Naive thymus-derived CD4-positive, alpha-beta T cell (primary cell): Measurements from ENCODE around the gene PLEKHA8. TPM values are rescaled to one million over a fixed set of nuclear protein-coding genes. Genes with fewer than 3 reads are reported as not detected.

Source experiments
- ATAC-seq: fragments of 150-1000 bp; cut with Tn5 transposase; 2 replicates; pipeline ENCODE4 v1.10.0; 2021; ENCODE audit warnings: mild to moderate bottlenecking, moderate library complexity
- CTCF ChIA-PET: fragments of 350-600 bp; sonication (Branson Sonifier 250); formaldehyde crosslinking; loops from one replicate; lab custom pipeline; 2021; ENCODE audit warnings: antibody characterized with exemption; lab: Charles Lee
- POLR2A ChIA-PET: fragments of 350-600 bp; sonication (Branson Sonifier 250); formaldehyde crosslinking; loops from one replicate; lab custom pipeline; 2021; ENCODE audit warnings: antibody characterized with exemption, inconsistent platforms; lab: Charles Lee
- DNase-seq, 9 donors: peaks; one replicate each; pipeline versions ENCODE4 v3.0.0 to v3.0.0-alpha.2; 2020 to 2022; ENCODE audit warnings: mixed read lengths in 1 of 9
- H3K27ac ChIP-seq: one replicate; pipeline ENCODE4 v1.7.0; 2013; ENCODE audit warnings: mild to moderate bottlenecking, low read depth, low read length, moderate library complexity
- H3K27me3 ChIP-seq, 2 donors: one replicate each; pipeline ENCODE4 v1.7.0; 2013; ENCODE audit warnings: low read length in 2 of 2, mild to moderate bottlenecking in 2 of 2, moderate library complexity in 2 of 2; ENCODE audit not compliant: control insufficient read depth in 2 of 2, insufficient read depth in 2 of 2
- H3K36me3 ChIP-seq, 3 experiments: 1 replicate in 2 of 3; 2 replicates in 1 of 3; pipeline ENCODE4 v1.7.0; 2013; ENCODE audit warnings: low read length in 3 of 3, mild to moderate bottlenecking in 3 of 3, moderate library complexity in 1 of 3; ENCODE audit not compliant: insufficient read depth in 3 of 3, control insufficient read depth in 2 of 3
- H3K4me1 ChIP-seq, 2 donors: one replicate each; pipeline ENCODE4 v1.7.0; 2013; ENCODE audit warnings: low read length in 2 of 2, mild to moderate bottlenecking in 2 of 2, moderate library complexity in 1 of 2; ENCODE audit not compliant: control insufficient read depth in 2 of 2, insufficient read depth in 2 of 2
- H3K4me3 ChIP-seq: 2 replicates; pipeline ENCODE4 v1.7.0; 2013; ENCODE audit warnings: mild to moderate bottlenecking, low read length
- H3K9me3 ChIP-seq, 3 experiments: 1 replicate in 2 of 3; 2 replicates in 1 of 3; pipeline ENCODE4 v1.7.0; 2013; ENCODE audit warnings: low read length in 3 of 3; ENCODE audit not compliant: control insufficient read depth in 2 of 3
- H3K27ac Mint-ChIP-seq, 9 donors: one replicate each; pipeline ENCODE4 v1.8.0; 2020 to 2022; ENCODE audit warnings: mixed read lengths in 9 of 9, mild to moderate bottlenecking in 8 of 9, moderate library complexity in 5 of 9, inconsistent platforms in 2 of 9
- H3K27me3 Mint-ChIP-seq, 5 donors: one replicate each; pipeline ENCODE4 v1.8.0; 2021 to 2022; ENCODE audit warnings: mixed read lengths in 5 of 5, mild to moderate bottlenecking in 1 of 5
- H3K36me3 Mint-ChIP-seq, 5 donors: one replicate each; pipeline ENCODE4 v1.8.0; 2020 to 2022; ENCODE audit warnings: mixed read lengths in 5 of 5, mild to moderate bottlenecking in 3 of 5, inconsistent platforms in 1 of 5
- H3K4me1 Mint-ChIP-seq, 7 donors: one replicate each; pipeline ENCODE4 v1.8.0; 2020 to 2022; ENCODE audit warnings: mixed read lengths in 7 of 7, mild to moderate bottlenecking in 3 of 7, inconsistent platforms in 1 of 7
- H3K4me3 Mint-ChIP-seq, 10 donors: one replicate each; pipeline ENCODE4 v1.8.0; 2020 to 2022; ENCODE audit warnings: mild to moderate bottlenecking in 10 of 10, mixed read lengths in 10 of 10, moderate library complexity in 6 of 10, inconsistent platforms in 2 of 10
- H3K9me3 Mint-ChIP-seq, 11 donors: one replicate each; pipeline ENCODE4 v1.8.0; 2020 to 2022; ENCODE audit warnings: mixed read lengths in 11 of 11, mild to moderate bottlenecking in 4 of 11, inconsistent platforms in 1 of 11, moderate library complexity in 1 of 11
- intact Hi-C, 2 donors: fragments of 100-400 bp; cut with micrococcal nuclease; formaldehyde crosslinking; loops; one replicate each; pipeline ENCODE4 v1.15.1; 2023
- polyA plus RNA-seq, 2 donors: library from polyadenylated mRNA; unstranded; fragments of 300-500 nt; fragmentation: Illumina TruSeq; gene quantifications; one replicate each; pipeline ENCODE4 v1.2.3, GENCODE V29; 2021
- total RNA-seq, 6 experiments: library from RNA in 5 of 6; stranded (reverse) in 5 of 6; gene quantifications; 1 replicate in 5 of 6; 2 replicates in 1 of 6; pipeline ENCODE4 v1.2.3 and lab custom pipeline; 2021 to 2026

PLEKHA8 gene
- total and polyA plus RNA-seq, 7 experiments from 2014 or later: 3.3 to 14.1 (median 8.4) TPM

- no peak for ATAC-seq
- Histone ChIP-seq H3K36me3 (no peaks in the 10 kb centered on the region), H3K27ac (no peak overlapping the region), H3K4me3 (no peak overlapping the region), H3K27me3 (no peaks in the 10 kb centered on the region), H3K9me3 (no peaks in the 10 kb centered on the region), H3K4me1 (peaks cover 10 to 17% of the 10 kb centered on the region in 2 donors)
- peaks cover 0 to 5% (median 0%) of the 10 kb centered on the region in 5 donors for H3K27me3 Mint-ChIP-seq
- H3K4me1 Mint-ChIP-seq: peaks cover 18 to 34% (median 27%) of the 10 kb centered on the region in 7 donors
- H3K36me3 Mint-ChIP-seq: peaks cover 0 to 4% (median 0%) of the 10 kb centered on the region in 5 donors
- intact Hi-C loops: loop anchor here (2.0 kb wide), 2 partner anchors 247 to 399 kb away; no protein-coding TSS in a partner anchor
- POLR2A ChIA-PET: no interaction called here
- no peak for DNase-seq
- H3K4me3 Mint-ChIP-seq: no peak overlapping the region
- no peak overlapping the region for H3K27ac Mint-ChIP-seq
- CTCF ChIA-PET: no interaction called here
- H3K9me3 Mint-ChIP-seq: no peaks in the 10 kb centered on the region
Observed at GRCh38 chr7:30165590-30165989, 137.4 kb downstream of the PLEKHA8 start.

DNA sequence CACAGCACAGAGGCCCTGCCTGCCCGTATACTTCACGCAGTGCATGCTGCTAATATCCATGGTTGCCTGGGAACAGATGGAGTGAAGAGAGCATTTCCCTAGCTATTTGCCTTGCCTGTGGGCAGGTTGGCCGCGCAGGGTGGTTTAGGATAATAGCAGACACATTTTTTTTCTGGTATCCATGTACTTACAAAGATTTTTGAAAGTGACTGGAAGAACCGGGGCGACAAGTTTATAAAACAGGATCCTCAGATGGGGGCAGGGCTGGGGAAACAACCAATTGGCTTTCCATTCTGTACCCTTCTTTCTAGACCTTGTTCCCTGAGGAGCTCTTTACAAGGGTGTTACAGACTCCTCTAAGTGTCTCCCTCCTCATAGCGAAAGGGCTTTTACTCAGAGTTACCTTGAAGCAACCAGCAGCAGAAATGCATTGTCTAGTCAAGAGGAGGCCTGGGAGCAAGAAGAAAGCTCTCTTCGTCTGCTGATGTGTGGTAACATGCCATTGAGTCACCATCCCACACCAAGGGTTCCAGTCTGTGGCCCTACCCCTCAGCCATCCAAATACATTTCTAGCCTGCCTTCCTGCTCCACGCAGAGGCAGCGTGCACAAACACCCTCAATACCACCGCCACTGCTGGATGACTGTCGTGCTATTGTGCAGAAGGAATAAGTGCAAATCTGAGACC lies 138.1 kb downstream of the PLEKHA8 start:
- Histone ChIP-seq H3K36me3 (no peaks in the 10 kb centered on the region), H3K9me3 (no peaks in the 10 kb centered on the region), H3K4me3 (no peak overlapping the region), H3K27me3 (no peaks in the 10 kb centered on the region), H3K4me1 (peaks cover 10 to 17% of the 10 kb centered on the region in 2 donors), H3K27ac (no peak overlapping the region)
- no peaks in the 10 kb centered on the region for H3K9me3 Mint-ChIP-seq
- peaks cover 18 to 28% (median 27%) of the 10 kb centered on the region in 7 donors for H3K4me1 Mint-ChIP-seq
- intact Hi-C loops: no loop called here
- ATAC-seq: no peak
- peaks cover 0 to 4% (median 0%) of the 10 kb centered on the region in 5 donors for H3K36me3 Mint-ChIP-seq
- peaks cover 0 to 7% (median 0%) of the 10 kb centered on the region in 5 donors for H3K27me3 Mint-ChIP-seq
- no peak for DNase-seq
- ChIA-PET POLR2A (no interaction called here), CTCF (no interaction called here)
- no peak overlapping the region for H3K27ac Mint-ChIP-seq
- no peak overlapping the region for H3K4me3 Mint-ChIP-seq

DNA sequence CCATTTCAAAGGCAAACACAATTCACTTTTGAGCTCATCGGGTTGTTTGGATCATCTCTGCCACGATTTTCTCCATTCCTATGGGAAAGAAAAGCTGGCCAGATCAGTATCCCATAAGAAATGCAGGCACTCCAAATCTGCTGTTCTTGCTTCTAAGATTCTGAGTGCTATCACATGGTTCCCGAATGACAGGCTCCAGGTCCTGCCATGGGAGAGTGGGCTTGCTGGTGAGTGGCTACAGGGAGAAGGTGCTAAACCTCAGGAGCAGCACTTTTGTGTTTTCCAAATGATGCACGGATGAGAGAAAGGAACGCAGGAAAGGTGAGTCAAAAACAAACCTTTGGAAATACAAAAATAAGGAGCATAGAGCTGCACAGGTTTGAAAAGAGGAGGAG lies 138.6 kb downstream of the PLEKHA8 start:
- Histone ChIP-seq H3K36me3 (no peaks in the 10 kb centered on the region), H3K4me3 (no peak overlapping the region), H3K27me3 (no peaks in the 10 kb centered on the region), H3K4me1 (peaks cover 10 to 17% of the 10 kb centered on the region in 2 donors), H3K9me3 (no peaks in the 10 kb centered on the region), H3K27ac (no peak overlapping the region)
- Mint-ChIP-seq H3K4me3 (no peak overlapping the region), H3K9me3 (no peaks in the 10 kb centered on the region), H3K36me3 (peaks cover 0 to 4% (median 0%) of the 10 kb centered on the region in 5 donors), H3K27me3 (peaks cover 0 to 7% (median 0%) of the 10 kb centered on the region in 5 donors), H3K27ac (no peak overlapping the region), H3K4me1 (peaks cover 18 to 27% (median 26%) of the 10 kb centered on the region in 7 donors)
- ATAC-seq (no peak), DNase-seq (no peak)
- ChIA-PET CTCF (no interaction called here), POLR2A (no interaction called here)
- intact Hi-C loops: no loop called here

- no peaks in the 10 kb centered on the region for H3K9me3 Mint-ChIP-seq
- peaks cover 0 to 4% (median 0%) of the 10 kb centered on the region in 5 donors for H3K36me3 Mint-ChIP-seq
- peaks cover 0 to 7% (median 0%) of the 10 kb centered on the region in 5 donors for H3K27me3 Mint-ChIP-seq
- H3K4me1 Mint-ChIP-seq: peaks cover 8 to 18% (median 16%) of the 10 kb centered on the region in 7 donors
- Histone ChIP-seq H3K27me3 (no peaks in the 10 kb centered on the region), H3K4me1 (peaks cover 10% of the 10 kb centered on the region in 2 donors), H3K36me3 (no peaks in the 10 kb centered on the region), H3K4me3 (no peak overlapping the region), H3K27ac (no peak overlapping the region), H3K9me3 (no peaks in the 10 kb centered on the region)
- peak overlapping the region in 1 of 9 donors; percentile 20 for H3K27ac Mint-ChIP-seq
- CTCF ChIA-PET: interaction anchor here (0.5 kb wide), 1 partner anchor 559 kb away, joined by 3 read pairs; no protein-coding TSS in a partner anchor
- DNase-seq (no peak), ATAC-seq (no peak)
- no peak overlapping the region for H3K4me3 Mint-ChIP-seq
- POLR2A ChIA-PET: no interaction called here
- intact Hi-C loops: no loop called here
Observed at GRCh38 chr7:30167901-30168300, 139.7 kb downstream of the PLEKHA8 start.

DNA sequence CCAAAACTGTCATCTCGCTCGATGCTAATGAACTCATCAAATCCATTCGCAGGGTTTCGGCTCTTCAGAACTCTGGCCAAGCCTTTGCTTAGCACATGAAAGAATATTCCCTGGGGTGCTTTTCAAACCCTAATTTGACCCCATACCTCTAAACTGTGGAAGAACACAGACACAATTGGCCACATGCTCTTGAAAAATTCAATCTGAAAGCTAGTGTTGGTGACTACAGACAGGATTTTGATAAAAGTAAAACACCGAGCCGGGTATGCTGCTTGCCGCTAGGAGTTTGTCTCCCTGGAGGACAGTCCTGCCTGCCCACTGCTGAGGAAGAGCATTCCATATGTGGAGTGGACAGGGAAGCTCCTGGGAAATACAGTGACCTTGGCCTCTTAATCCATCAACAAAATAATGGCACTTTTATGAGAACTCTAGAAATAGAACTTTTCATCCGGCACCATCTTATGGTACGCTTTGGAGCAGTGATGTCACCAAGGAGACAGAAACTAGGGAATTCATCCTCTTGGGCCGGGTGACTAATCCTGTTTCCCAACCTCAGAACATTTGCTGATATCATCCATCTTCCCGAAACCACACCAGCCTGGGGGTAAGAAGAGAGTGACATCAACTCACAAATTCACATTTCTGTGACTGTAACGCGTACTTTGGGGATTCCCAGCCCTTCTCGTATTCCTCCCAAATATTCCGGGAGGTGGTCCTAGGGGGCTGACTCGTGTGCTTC lies 140.8 kb downstream of the PLEKHA8 start:
- Mint-ChIP-seq H3K4me3 (no peak overlapping the region), H3K4me1 (peaks cover 0 to 8% (median 5%) of the 10 kb centered on the region in 7 donors), H3K9me3 (no peaks in the 10 kb centered on the region), H3K27me3 (peaks cover 0 to 7% (median 0%) of the 10 kb centered on the region in 5 donors), H3K27ac (no peak overlapping the region), H3K36me3 (peaks cover 0 to 4% (median 0%) of the 10 kb centered on the region in 5 donors)
- DNase-seq: no peak
- intact Hi-C loops: no loop called here
- no peaks in the 10 kb centered on the region for H3K36me3 ChIP-seq
- no peaks in the 10 kb centered on the region for H3K9me3 ChIP-seq
- ChIA-PET CTCF (no interaction called here), POLR2A (no interaction called here)
- peaks cover 0 to 4% of the 10 kb centered on the region in 2 donors for H3K4me1 ChIP-seq
- no peak for ATAC-seq
- H3K27me3 ChIP-seq: no peaks in the 10 kb centered on the region
- H3K27ac ChIP-seq: no peak overlapping the region
- no peak overlapping the region for H3K4me3 ChIP-seq

GRCh38 chr7:30169579-30169978 lies 141.4 kb downstream of the PLEKHA8 start:
- intact Hi-C loops: no loop called here
- Histone ChIP-seq H3K27ac (no peak overlapping the region), H3K9me3 (no peaks in the 10 kb centered on the region), H3K4me3 (no peak overlapping the region), H3K4me1 (no peaks in the 10 kb centered on the region), H3K27me3 (no peaks in the 10 kb centered on the region), H3K36me3 (no peaks in the 10 kb centered on the region)
- ChIA-PET POLR2A (no interaction called here), CTCF (no interaction called here)
- Mint-ChIP-seq H3K27ac (no peak overlapping the region), H3K4me1 (peaks cover 0 to 4% (median under 1%) of the 10 kb centered on the region in 7 donors), H3K36me3 (peaks cover 0 to 4% (median 0%) of the 10 kb centered on the region in 5 donors), H3K27me3 (peaks cover 0 to 7% (median 0%) of the 10 kb centered on the region in 5 donors), H3K4me3 (no peak overlapping the region), H3K9me3 (no peaks in the 10 kb centered on the region)
- DNase-seq: no peak
- ATAC-seq: no peak
